Inferior parietal cortex (tissue), 1 donor: Measurements from ENCODE around the gene TTLL6.

Source experiments
- DNase-seq: peaks from one replicate; pipeline ENCODE4 v3.0.0-alpha.2; 2016; ENCODE audit errors: extremely low spot score

TTLL6 gene

DNA sequence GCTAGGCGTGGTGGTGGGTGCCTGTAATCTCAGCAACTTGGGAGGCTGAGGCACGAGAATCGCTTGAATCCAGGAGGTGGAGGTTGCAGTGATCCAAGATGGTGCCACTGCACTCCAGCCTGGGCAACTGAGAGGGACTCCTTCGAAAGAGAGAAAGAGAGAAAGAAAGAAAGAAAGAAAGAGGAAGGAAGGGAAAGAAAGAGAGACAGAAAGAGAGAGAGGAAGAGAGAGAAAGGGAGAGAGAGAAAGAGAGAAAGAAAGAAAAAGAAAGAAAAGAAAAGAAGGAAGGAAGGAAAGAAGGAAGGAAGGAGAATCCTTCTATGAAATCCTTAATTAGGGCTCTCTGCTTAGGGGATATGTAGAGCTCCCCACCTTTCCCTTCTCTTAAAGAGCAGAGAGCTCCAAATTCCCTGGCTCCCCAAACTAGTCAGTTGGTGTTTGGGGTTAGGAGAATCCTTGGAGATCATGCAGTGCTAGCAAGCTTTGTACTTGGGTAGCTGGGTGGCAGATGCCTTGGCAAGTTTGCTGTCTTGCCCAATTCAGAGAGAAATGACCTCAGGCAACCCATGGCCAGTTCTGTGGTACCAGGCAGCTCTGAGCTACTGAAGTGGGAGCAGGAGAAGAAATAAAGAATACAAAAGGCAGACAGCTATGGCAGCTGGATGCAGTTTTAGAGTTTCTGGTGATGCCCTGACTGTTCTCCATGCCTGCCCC is 79.5 kb downstream of the TTLL6 start:
- DNase-seq, result no peak

- DNase-seq, result no peak
These were observed 82.0 kb downstream of the TTLL6 start for GRCh38 chr17:48735062-48735351.

DNA sequence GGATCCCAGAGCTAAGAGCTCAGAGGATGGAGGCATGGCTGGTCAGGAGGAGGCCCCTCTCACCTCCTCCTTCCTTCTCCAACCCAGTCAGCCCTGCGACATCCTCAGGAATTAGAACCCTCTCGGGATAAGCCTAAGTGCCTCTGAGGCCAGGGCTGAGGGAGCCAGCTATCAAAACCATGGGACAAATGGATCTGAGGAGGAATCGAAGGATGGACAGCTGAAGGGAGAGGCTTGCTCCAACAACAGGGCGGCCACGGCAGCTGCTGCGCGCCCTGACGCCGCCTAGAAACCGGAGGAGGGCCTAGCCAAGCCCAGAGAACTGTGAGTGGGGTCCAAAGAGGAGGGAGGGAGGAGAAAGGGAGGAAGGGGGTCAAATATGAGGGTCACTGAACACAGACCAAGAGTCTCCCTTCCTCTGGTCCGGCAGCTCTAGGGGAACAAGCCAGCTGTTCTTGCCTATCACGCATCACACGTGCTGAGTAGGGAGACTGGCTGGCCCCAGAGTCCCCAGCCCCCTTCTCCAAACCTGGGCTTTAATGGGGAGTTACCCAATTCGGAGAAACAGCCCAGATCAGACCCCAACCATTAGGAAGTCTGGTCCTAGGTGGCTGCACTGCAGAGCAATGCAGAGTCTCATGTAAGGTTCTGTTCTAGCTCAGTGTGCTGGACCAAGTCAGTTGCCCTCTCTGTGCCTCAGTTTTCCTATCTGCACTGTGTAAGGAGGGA is 82.5 kb downstream of the TTLL6 start:
- DNase-seq, result no peak

DNA sequence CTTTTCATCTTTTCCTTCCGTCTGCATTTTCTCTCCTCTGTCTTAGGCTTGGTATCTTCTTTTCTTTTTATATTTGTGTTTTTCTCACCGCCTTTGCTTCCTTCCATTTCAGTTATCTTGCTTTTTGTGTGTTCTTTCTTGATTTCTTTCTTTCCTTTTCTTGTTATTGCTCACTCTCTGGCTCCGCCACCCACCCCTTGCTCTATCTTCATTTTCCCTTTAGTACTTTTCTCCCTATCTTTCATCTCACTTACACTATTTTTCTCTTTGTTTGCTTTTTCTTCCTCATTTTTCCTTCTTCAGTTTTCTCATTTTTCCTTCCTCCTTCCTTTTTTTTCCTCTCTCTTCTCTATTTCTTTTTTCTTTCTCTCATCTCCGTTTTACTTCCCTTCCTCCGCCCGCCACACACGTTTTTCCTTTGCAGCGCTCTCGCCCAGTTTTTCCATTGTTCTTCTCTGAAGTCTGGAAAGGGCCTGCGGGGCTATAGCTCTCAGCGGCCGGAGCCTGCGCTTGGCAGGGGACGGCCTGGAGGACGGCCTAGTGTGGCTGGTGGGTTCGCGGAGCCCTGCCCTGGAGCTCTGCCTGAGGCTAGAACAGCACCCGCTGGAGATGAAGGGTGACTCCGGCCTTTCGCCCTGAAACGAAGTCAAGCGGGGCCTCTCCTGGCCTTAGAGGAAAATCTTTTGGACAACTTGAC is 83.2 kb downstream of the TTLL6 start:
- no peak for DNase-seq

GRCh38 chr17:48732688-48733629 is 84.1 kb downstream of the TTLL6 start:
- DNase-seq, result no peak

DNA sequence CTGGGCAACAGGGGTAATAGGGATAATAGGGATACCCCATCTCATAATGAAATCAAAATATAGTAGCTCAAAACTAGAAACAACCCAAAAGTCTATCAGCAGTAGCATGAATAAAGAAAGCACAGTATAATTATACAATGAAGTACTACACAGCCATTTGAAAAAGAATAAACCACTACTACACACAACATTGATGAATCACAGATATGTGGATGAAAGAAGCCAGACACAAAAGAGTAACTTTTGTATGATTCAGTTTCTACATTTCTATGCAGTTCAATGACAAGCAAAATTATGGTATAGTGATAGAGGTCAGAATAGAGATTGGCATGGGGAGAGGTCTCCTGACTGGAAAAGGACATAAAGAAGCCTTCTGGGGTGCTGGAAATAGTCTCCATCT is 85.7 kb downstream of the TTLL6 start:
- no peak for DNase-seq

DNA sequence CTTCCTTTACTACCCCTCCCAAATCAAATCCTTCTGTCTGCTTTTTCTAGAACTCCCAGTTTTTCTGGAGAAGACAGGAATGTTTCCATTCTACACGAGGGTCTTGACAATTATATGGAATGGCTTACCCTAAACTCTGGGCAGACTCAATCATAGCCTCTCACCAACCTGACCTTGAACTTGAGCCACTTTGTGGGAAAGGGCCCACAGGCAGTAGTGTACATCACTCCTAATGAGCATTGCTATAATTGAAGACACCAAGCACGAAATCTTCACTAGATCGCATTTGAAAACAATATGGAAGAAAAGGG is 86.8 kb downstream of the TTLL6 start:
- no peak for DNase-seq

DNA sequence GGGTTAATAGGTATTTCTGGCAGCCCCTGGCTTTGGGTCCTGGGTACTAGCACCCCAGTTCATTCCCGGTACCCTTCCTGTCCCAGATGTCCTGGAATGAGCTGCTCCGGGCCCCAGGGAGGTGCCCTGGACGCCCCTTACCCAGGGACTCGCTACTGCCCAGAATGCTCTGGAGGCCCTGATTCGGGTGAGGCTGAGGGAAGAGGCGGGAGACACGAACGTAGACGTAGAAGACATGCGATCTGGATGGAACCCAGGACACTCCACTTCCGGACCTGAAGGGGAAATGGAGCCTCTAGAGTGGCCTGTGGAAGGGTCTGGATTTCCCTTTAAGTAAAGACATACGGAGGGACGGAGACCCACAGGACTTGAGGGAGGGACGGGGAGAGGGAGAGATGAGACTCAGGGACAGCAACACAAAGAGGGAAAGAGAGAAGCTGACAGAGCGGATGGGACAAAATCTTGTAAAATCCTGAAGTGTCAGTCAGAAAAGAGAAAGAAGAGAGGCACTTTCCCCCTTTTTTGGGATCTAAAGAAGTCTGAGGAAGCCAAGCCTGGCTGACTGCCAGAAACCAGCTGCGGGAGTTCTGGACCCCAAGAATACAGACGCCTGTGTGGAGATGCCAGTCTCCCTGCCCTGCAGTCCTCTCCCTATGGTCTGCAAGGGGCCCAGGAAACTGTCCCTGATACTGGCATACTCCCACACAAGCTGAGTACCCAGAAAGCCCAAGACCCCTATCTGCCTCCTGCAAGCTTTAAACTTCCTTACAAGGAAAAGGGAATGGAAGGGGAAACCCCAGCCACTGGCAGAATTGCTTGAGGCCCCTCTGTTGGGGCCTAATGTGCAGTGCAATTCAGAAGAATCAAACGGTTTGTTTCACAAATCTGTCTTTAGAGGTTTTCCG is 87.4 kb downstream of the TTLL6 start:
- no peak for DNase-seq

GRCh38 chr17:48728232-48729231 is 88.5 kb downstream of the TTLL6 start, which contains the start of gene HOXB13:
Gene HOXB13 (minus strand): TSS chr17:48728750. CDS start chr17:48728593, 157 bp downstream.
- DNase-seq, result no peak

DNA sequence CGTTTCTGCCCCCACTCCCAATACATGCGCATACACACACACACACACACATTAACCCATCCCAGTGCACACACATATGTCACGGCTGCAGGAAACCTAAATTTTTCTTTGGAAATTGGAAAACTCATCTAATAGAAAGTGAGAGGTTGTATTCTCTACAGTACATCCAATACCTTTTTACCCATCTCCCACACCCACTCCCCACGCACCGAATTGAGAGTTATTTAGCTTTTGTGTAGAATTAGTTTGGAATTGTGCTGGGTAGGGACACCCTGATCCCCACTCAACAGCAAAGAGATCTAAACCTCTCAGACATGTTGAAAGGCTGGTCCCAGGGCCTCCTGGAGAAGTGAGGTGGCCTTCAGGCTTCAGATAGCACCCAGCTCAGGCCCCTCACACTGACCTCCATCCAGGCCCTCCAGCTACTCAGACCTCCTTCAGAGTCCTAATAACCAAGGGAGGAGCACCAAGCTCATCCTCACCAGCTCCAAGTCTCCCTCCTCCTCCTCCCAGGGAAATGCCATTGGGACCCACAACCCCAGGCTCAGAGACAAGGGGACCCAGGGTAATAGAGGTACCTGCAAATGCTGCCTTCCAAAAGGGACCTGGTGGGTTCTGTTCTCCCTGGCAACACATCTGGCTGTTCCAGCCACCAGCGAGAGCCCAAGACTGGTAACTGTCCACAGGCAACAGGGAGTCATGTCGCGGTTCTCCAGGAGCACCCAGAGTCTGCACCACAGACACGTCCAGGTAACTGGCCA is 89.4 kb downstream of the TTLL6 start:
- DNase-seq, result no peak

GRCh38 chr17:48726916-48727286 is 90.1 kb downstream of the TTLL6 start:
- DNase-seq, result no peak

GRCh38 chr17:48726114-48726915 is 90.7 kb downstream of the TTLL6 start:
- no peak for DNase-seq

GRCh38 chr17:48725288-48726064 is 91.6 kb downstream of the TTLL6 start:
- no peak for DNase-seq

- no peak for DNase-seq
These were observed 92.1 kb downstream of the TTLL6 start for GRCh38 chr17:48725004-48725287.

DNA sequence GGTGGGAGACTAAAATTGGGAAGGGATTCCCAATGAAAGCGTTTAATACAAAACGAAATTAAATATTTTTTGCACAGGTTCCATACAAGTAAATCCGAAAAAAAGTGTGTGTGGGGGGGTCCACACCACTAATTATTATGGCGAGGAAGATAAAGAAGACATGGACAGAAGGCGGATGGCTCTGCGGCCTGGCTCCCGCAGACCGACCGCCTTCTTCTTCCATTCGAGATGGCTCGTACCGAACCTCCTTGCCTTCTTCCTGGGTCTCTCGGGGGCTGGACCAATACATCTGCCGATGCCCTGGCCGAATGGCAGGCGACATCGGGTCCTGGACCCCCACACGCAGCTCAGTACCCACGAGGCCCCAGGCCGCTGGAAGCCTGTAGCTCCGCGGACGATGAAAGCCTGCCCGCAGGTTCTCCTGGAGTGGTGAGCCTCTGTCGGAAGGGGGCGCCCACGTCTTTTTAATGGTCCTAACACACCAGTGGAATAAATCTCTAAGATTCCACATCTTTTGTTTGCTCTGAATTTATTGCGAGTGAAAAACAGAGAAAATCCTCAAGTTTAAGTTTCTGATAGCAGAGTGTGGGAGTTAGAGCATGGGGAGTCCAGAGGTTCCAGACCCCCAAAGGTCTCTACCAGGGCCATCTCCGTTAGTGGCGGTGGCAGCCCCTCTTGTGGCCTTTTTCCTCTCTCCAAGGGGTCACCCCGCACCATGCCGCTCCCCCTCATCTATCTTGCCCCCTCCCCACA is 92.6 kb downstream of the TTLL6 start:
- peak; percentile 73 for DNase-seq

GRCh38 chr17:48723423-48724250 is 93.4 kb downstream of the TTLL6 start:
- no peak for DNase-seq
